PC-9 (cell line): Measurements from ENCODE around the gene SPIB. TPM values are rescaled to one million over a fixed set of nuclear protein-coding genes. Genes with fewer than 3 reads are reported as not detected.
"Not testable (repeated sequence)": the region's sequence is repeated elsewhere in the genome, so short reads cannot be mapped to it uniquely, and the experiment has no call there.

ENCODE experiments used
- BruUV-seq: library from RNA; stranded (reverse); fragments of 400-500 nt; replicated peaks from 2 replicates; lab custom pipeline; 2021; lab: Mats Ljungman, UMichigan
- CTCF ChIA-PET: fragments of 300-600 bp; sonication (Branson Sonifier 250); formaldehyde crosslinking; loops from one replicate; lab custom pipeline; 2022; ENCODE audit warnings: antibody characterized with exemption; lab: Charles Lee
- POLR2A ChIA-PET: fragments of 300-600 bp; sonication (Branson Sonifier 250); formaldehyde crosslinking; loops from one replicate; lab custom pipeline; 2022; ENCODE audit warnings: antibody characterized with exemption; ENCODE audit not compliant: unreplicated experiment; lab: Charles Lee
- DNase-seq, 2 experiments: peaks; one replicate each; pipeline versions ENCODE4 v3.0.0 to v3.0.0-alpha.2; 2015 to 2022; ENCODE audit warnings: mixed read lengths in 1 of 2
- H2AFZ ChIP-seq: fragments of 200-600 bp; sonication (generic); 2 replicates; pipeline ENCODE4 v1.8.1; 2017; ENCODE audit warnings: antibody characterized with exemption
- H3F3A ChIP-seq: fragments of 200-600 bp; sonication (generic); 2 replicates; pipeline ENCODE4 v1.8.1; 2017; ENCODE audit warnings: antibody characterized with exemption, mild to moderate bottlenecking, low read depth; ENCODE audit not compliant: insufficient read depth
- H3K27ac ChIP-seq: fragments of 200-600 bp; sonication (generic); 2 replicates; pipeline ENCODE4 v1.6.1; 2016; ENCODE audit warnings: mixed run types
- H3K27me3 ChIP-seq: fragments of 200-600 bp; sonication (generic); 2 replicates; pipeline ENCODE4 v1.6.1; 2016; ENCODE audit warnings: low read depth, mixed run types; ENCODE audit not compliant: insufficient read depth
- H3K36me3 ChIP-seq: fragments of 200-600 bp; sonication (generic); 2 replicates; pipeline ENCODE4 v1.6.1; 2016; ENCODE audit warnings: low read depth, mixed run types
- H3K4me1 ChIP-seq: fragments of 200-600 bp; sonication (generic); replicated peaks from 2 replicates; pipeline ENCODE4 v1.6.1; 2016; ENCODE audit warnings: mixed run types; ENCODE audit not compliant: insufficient read depth
- H3K4me2 ChIP-seq: fragments of 200-600 bp; sonication (generic); 2 replicates; pipeline ENCODE4 v1.6.1; 2017; ENCODE audit warnings: mixed run types
- H3K4me3 ChIP-seq: fragments of 200-600 bp; sonication (generic); 2 replicates; pipeline ENCODE4 v1.6.1; 2016; ENCODE audit warnings: mixed run types
- H3K79me2 ChIP-seq: fragments of 200-600 bp; sonication (generic); 2 replicates; pipeline ENCODE4 v1.6.1; 2017; ENCODE audit warnings: low read depth, mixed run types
- H3K9me2 ChIP-seq: fragments of 200-600 bp; sonication (generic); 2 replicates; pipeline ENCODE4 v1.8.1; 2017; ENCODE audit warnings: mild to moderate bottlenecking; ENCODE audit not compliant: insufficient read depth
- H3K9me3 ChIP-seq: fragments of 200-600 bp; sonication (generic); 2 replicates; pipeline ENCODE4 v1.8.1; 2016; ENCODE audit warnings: low read depth; ENCODE audit not compliant: insufficient read depth
- H4K20me1 ChIP-seq: fragments of 200-600 bp; sonication (generic); 2 replicates; pipeline ENCODE4 v1.8.1; 2017; ENCODE audit not compliant: insufficient read depth
- EZH2 ChIP-seq: fragments of 200-600 bp; sonication (generic); IDR thresholded peaks from 2 replicates; pipeline ENCODE4 v1.8.0; 2017; ENCODE audit warnings: antibody characterized with exemption, low read depth
- intact Hi-C: fragments of 100-400 bp; cut with micrococcal nuclease; formaldehyde crosslinking; loops from one replicate; pipeline ENCODE4 v1.10.0; 2022; ENCODE audit not compliant: unreplicated experiment
- total RNA-seq: library from RNA; stranded (reverse); gene quantifications from 2 replicates; pipeline ENCODE4 v1.2.3, GENCODE V29; 2021
- TF ChIP-seq, protein P1 (sequence below): fragments of 200-600 bp; sonication (generic); conservative IDR thresholded peaks from 2 replicates; pipeline ENCODE4 v1.6.1; 2017; ENCODE audit warnings: mixed run types, antibody characterized with exemption, mild to moderate bottlenecking, moderate library complexity

The SPIB gene
- total RNA-seq, 1 experiment from 2014 or later, result not detected

DNA sequence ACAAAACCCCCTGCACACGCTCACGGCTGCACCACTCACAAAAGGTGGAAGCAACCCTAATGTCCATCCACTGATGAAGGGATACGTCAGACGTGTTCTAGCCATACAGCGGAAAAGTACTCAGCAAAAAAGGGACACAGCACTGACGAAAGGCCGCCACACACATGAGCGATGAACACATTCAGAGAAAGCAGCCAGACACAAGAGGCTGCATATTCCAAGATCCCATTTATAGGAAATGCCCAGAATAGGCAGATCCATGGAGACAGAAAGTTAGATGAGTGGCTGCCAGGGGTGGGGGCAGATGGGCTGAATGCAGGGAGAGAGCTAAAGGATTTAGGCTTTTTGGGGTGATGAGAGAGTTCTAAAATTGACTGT lies 30.9 kb upstream of the SPIB start:
- Histone ChIP-seq H3K9me2 (no peaks in the 10 kb centered on the region), H3K4me2 (no peak overlapping the region), H3K4me3 (no peak overlapping the region), H4K20me1 (peaks cover 14% of the 10 kb centered on the region), H3K27ac (no peak overlapping the region), H3K79me2 (peaks cover 46% of the 10 kb centered on the region), H3K9me3 (no peaks in the 10 kb centered on the region), H3K36me3 (0 out of 2 replicates have a peak, but pooled peaks cover 10% of the 10 kb centered on the region), H2AFZ (no peak overlapping the region), H3F3A (peaks cover 21% of the 10 kb centered on the region), H3K4me1 (peaks cover 10% of the 10 kb centered on the region; the same call in 1 of the 2 replicates), H3K27me3 (no peaks in the 10 kb centered on the region)
- DNase-seq, result peak in 1 of 2 experiments; percentile 5
- no TSS peak for BruUV-seq
- intact Hi-C loops, result no loop called here
- CTCF ChIA-PET, result no interaction called here
- TF ChIP-seq, protein P1, sequence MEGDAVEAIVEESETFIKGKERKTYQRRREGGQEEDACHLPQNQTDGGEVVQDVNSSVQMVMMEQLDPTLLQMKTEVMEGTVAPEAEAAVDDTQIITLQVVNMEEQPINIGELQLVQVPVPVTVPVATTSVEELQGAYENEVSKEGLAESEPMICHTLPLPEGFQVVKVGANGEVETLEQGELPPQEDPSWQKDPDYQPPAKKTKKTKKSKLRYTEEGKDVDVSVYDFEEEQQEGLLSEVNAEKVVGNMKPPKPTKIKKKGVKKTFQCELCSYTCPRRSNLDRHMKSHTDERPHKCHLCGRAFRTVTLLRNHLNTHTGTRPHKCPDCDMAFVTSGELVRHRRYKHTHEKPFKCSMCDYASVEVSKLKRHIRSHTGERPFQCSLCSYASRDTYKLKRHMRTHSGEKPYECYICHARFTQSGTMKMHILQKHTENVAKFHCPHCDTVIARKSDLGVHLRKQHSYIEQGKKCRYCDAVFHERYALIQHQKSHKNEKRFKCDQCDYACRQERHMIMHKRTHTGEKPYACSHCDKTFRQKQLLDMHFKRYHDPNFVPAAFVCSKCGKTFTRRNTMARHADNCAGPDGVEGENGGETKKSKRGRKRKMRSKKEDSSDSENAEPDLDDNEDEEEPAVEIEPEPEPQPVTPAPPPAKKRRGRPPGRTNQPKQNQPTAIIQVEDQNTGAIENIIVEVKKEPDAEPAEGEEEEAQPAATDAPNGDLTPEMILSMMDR, result no peak
- no peak for TF ChIP-seq EZH2
- POLR2A ChIA-PET, result no interaction called here

DNA sequence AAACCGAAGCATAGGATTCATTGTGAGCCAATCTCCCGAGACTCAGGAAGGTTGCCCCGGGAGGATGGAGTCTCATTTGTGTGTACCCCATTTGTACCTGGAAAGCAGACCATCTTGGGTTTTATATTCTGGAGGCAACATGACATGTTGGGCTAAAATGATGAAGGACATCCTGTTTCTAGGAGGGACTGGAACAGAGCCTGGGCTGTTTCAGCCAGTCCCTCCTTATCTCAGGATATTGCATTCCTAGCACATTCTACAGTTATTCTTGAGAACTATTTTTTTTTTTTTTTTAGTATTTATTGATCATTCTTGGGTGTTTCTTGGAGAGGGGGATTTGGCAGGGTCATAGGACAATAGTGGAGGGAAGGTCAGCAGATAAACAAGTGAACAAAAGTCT lies 28.4 kb upstream of the SPIB start:
- H3K4me1 ChIP-seq, DNase-seq, H3K4me3 ChIP-seq, CTCF ChIA-PET, H2AFZ ChIP-seq, BruUV-seq, H3K9me3 ChIP-seq, H3F3A ChIP-seq, POLR2A ChIA-PET, intact Hi-C loops, H3K27ac ChIP-seq, H3K27me3 ChIP-seq, H3K9me2 ChIP-seq, H3K4me2 ChIP-seq: not testable (repeated sequence)
- peaks cover 11% of the 10 kb centered on the region for H4K20me1 ChIP-seq
- 0 out of 2 replicates have a peak, but pooled peaks cover 10% of the 10 kb centered on the region for H3K36me3 ChIP-seq
- H3K79me2 ChIP-seq, result peaks cover 44% of the 10 kb centered on the region

DNA sequence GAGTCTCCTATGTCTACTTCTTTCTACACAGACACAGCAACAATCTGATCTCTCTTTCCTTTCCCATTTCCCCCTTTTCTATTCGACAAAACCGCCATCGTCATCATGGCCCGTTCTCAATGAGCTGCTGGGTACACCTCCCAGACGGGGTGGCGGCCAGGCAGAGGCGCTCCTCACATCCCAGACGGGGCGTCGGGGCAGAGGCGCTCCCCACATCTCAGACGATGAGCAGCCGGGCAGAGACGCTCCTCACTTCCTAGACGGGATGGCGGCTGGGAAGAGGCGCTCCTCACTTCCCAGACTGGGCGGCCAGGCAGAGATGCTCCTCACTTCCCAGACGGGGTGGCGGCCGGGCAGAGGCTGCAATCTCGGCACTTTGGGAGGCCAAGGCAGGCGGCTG lies 27.8 kb upstream of the SPIB start:
- H3K4me1 ChIP-seq, H3K4me2 ChIP-seq, BruUV-seq, DNase-seq, H3K4me3 ChIP-seq, CTCF ChIA-PET, POLR2A ChIA-PET, H3K27me3 ChIP-seq, H2AFZ ChIP-seq, intact Hi-C loops, H3K9me2 ChIP-seq, H3K27ac ChIP-seq, H4K20me1 ChIP-seq, H3F3A ChIP-seq, H3K9me3 ChIP-seq: not testable (repeated sequence)
- Histone ChIP-seq H3K36me3 (0 out of 2 replicates have a peak, but pooled peaks cover 10% of the 10 kb centered on the region), H3K79me2 (peaks cover 37% of the 10 kb centered on the region)

DNA sequence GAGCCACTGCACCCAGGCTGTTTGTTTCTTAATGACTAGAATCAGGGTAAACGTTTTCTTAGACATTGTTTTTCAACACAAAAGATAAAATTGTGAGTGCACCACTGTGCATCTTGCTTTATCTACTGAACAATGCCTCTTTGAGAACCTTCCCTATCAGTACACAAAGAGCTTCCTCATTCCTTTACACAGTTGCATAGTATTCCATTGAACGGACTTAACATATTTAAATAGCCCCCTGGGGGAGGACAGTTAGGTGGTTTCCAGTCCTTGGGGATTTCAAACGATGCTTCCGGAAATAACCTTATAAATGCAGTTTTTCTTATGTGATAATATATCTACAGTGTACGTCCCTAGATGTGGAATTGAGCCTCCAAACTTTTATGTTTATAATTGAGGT lies 26.0 kb upstream of the SPIB start:
- Histone ChIP-seq H3K9me2 (no peaks in the 10 kb centered on the region), H2AFZ (no peak overlapping the region), H3K4me3 (no peak overlapping the region), H3K27ac (no peak overlapping the region), H3F3A (0 out of 2 replicates have a peak, but pooled peaks cover 7% of the 10 kb centered on the region), H4K20me1 (no peaks in the 10 kb centered on the region; the same call in 1 of the 2 replicates), H3K4me1 (no peaks in the 10 kb centered on the region), H3K9me3 (no peaks in the 10 kb centered on the region), H3K79me2 (peaks cover 19% of the 10 kb centered on the region), H3K4me2 (no peak overlapping the region), H3K27me3 (no peaks in the 10 kb centered on the region), H3K36me3 (0 out of 2 replicates have a peak, but pooled peaks cover 10% of the 10 kb centered on the region)
- ChIA-PET POLR2A (no interaction called here), CTCF (no interaction called here)
- intact Hi-C loops, result no loop called here
- DNase-seq, result peak in 1 of 2 experiments; percentile 32
- no TSS peak for BruUV-seq
- no peak for TF ChIP-seq EZH2
- TF ChIP-seq, protein P1, result no peak
